Measurements from ENCODE around the gene NGEF.

NGEF gene

GRCh38 chr2:232983669-232984140 lies 29.4 kb downstream of the NGEF start:
- H3K4me3 ChIP-seq (ENCODE audit: insufficient read depth, low read length, poor library complexity, severe bottlenecking) = no peak overlapping the region
- H3K9me2 ChIP-seq (replicated peaks; ENCODE audit: insufficient read depth, low read length) = no peaks in the 10 kb centered on the region
- no peak overlapping the region for H3K27ac ChIP-seq (ENCODE audit: low read depth, low read length)
- TF ChIP-seq EZH2phosphoT487 (conservative IDR thresholded peaks at IDR 0.05; ENCODE audit: low read length) (no peak), CTCF (IDR thresholded peaks at IDR 0.05; ENCODE audit: insufficient read depth, low read length, poor library complexity, severe bottlenecking) (no peak)
- H3F3A ChIP-seq (ENCODE audit: insufficient read depth) = no peaks in the 10 kb centered on the region
- H2AFZ ChIP-seq (ENCODE audit: low read depth, low read length, severe bottlenecking) = no peak overlapping the region
- no peak overlapping the region for H3K9ac ChIP-seq (ENCODE audit: low read length)
- H3K79me2 ChIP-seq (ENCODE audit: insufficient read depth, low read length) = no peaks in the 10 kb centered on the region
- H3K4me2 ChIP-seq (ENCODE audit: low read depth, low read length, poor library complexity, severe bottlenecking) = no peak overlapping the region
- H3K27me3 ChIP-seq (ENCODE audit: low read length) = no peaks in the 10 kb centered on the region
- H3K9me3 ChIP-seq (ENCODE audit: insufficient read depth, low read length) = no peaks in the 10 kb centered on the region
- H3K36me3 ChIP-seq (ENCODE audit: low read length) = no peaks in the 10 kb centered on the region
- H4K20me1 ChIP-seq (ENCODE audit: low read depth, low read length) = no peaks in the 10 kb centered on the region

- no peak overlapping the region for H3K9ac ChIP-seq (ENCODE audit: low read length)
- H2AFZ ChIP-seq (ENCODE audit: low read depth, low read length, severe bottlenecking) = no peak overlapping the region
- H3K9me2 ChIP-seq (replicated peaks; ENCODE audit: insufficient read depth, low read length) = no peaks in the 10 kb centered on the region
- no peaks in the 10 kb centered on the region for H3F3A ChIP-seq (ENCODE audit: insufficient read depth)
- no peaks in the 10 kb centered on the region for H3K79me2 ChIP-seq (ENCODE audit: insufficient read depth, low read length)
- no peaks in the 10 kb centered on the region for H4K20me1 ChIP-seq (ENCODE audit: low read depth, low read length)
- no peak overlapping the region for H3K4me3 ChIP-seq (ENCODE audit: insufficient read depth, low read length, poor library complexity, severe bottlenecking)
- TF ChIP-seq CTCF (IDR thresholded peaks at IDR 0.05; ENCODE audit: insufficient read depth, low read length, poor library complexity, severe bottlenecking) (no peak), EZH2phosphoT487 (conservative IDR thresholded peaks at IDR 0.05; ENCODE audit: low read length) (no peak)
- no peaks in the 10 kb centered on the region for H3K36me3 ChIP-seq (ENCODE audit: low read length)
- no peak overlapping the region for H3K27ac ChIP-seq (ENCODE audit: low read depth, low read length)
- no peaks in the 10 kb centered on the region for H3K27me3 ChIP-seq (ENCODE audit: low read length)
- H3K4me2 ChIP-seq (ENCODE audit: low read depth, low read length, poor library complexity, severe bottlenecking) = no peak overlapping the region
- no peaks in the 10 kb centered on the region for H3K9me3 ChIP-seq (ENCODE audit: insufficient read depth, low read length)
These were observed 30.0 kb downstream of the NGEF start for GRCh38 chr2:232982926-232983668.

- Histone ChIP-seq H3K4me3 (ENCODE audit: insufficient read depth, low read length, poor library complexity, severe bottlenecking) (no peak overlapping the region), H3K36me3 (ENCODE audit: low read length) (no peaks in the 10 kb centered on the region), H3K9me3 (ENCODE audit: insufficient read depth, low read length) (no peaks in the 10 kb centered on the region), H3K4me2 (ENCODE audit: low read depth, low read length, poor library complexity, severe bottlenecking) (no peak overlapping the region), H2AFZ (ENCODE audit: low read depth, low read length, severe bottlenecking) (no peak overlapping the region), H3K9ac (ENCODE audit: low read length) (no peak overlapping the region), H3K9me2 (replicated peaks; ENCODE audit: insufficient read depth, low read length) (no peaks in the 10 kb centered on the region), H4K20me1 (ENCODE audit: low read depth, low read length) (no peaks in the 10 kb centered on the region), H3K27me3 (ENCODE audit: low read length) (no peaks in the 10 kb centered on the region), H3K79me2 (ENCODE audit: insufficient read depth, low read length) (no peaks in the 10 kb centered on the region), H3K27ac (ENCODE audit: low read depth, low read length) (no peak overlapping the region), H3F3A (ENCODE audit: insufficient read depth) (no peaks in the 10 kb centered on the region)
- TF ChIP-seq CTCF (IDR thresholded peaks at IDR 0.05; ENCODE audit: insufficient read depth, low read length, poor library complexity, severe bottlenecking) (no peak), EZH2phosphoT487 (conservative IDR thresholded peaks at IDR 0.05; ENCODE audit: low read length) (no peak)
These were observed 31.2 kb downstream of the NGEF start for GRCh38 chr2:232981767-232982360.

All from SU-DHL-6 (cell line).